H1 (cell line): ENCODE measurements around the gene UBE3C. TPM values are rescaled to one million over a fixed set of nuclear protein-coding genes. Genes with fewer than 3 reads are reported as not detected.

Experiments used
- HDAC6 ChIP-seq: IDR thresholded peaks from one replicate; pipeline ENCODE4 v1.7.1; 2012; ENCODE audit warnings: low read depth, mild to moderate bottlenecking, inconsistent platforms, low read length, moderate library complexity
- RBBP5 ChIP-seq: IDR thresholded peaks from 2 replicates; pipeline ENCODE4 v1.7.1; 2012; ENCODE audit warnings: low read depth, mild to moderate bottlenecking, inconsistent platforms, low read length, moderate library complexity, borderline replicate concordance
- TBP ChIP-seq: IDR thresholded peaks from 2 replicates; pipeline ENCODE4 v1.6.1; 2011; ENCODE audit warnings: low read depth, low read length, improper control_type of control experiment
- polyA plus RNA-seq, 7 experiments: library from polyadenylated mRNA; depleted of rRNA in 3 of 7; stranded (reverse) in 5 of 7; unstranded in 2 of 7; fragments of >200 nt in 5 of 7; fragments of 200-250 nt in 2 of 7; gene quantifications; 1 replicate in 5 of 7; 2 replicates in 1 of 7; 4 replicates in 1 of 7; pipeline versions ENCODE4 v1.2.1 to v1.2.3, GENCODE V29; 2011 to 2013; ENCODE audit warnings: missing spikeins in 2 of 7, mixed read lengths in 2 of 7
- total RNA-seq: library from RNA; stranded (reverse); fragmentation: NEBNext Ultra II Directional; extraction: Animal tissue kit (Norgen Biotek cat#: 25700); gene quantifications from 2 replicates; pipeline ENCODE4 v1.2.1, GENCODE V29; 2021

The UBE3C gene
- total and polyA plus RNA-seq, 2 of the 8 experiments (the other 6 are each of a cell fraction or from before 2014, with no cell fraction given) = 32.0 to 54.1 TPM

GRCh38 chr7:157284229-157285014 lies 145.7 kb downstream of the UBE3C start (continued):
- TF ChIP-seq TBP (no peak), RBBP5 (no peak), HDAC6 (no peak)
